ENCODE results near the gene APOL3.
A peak's percentile ranks its signal among the peaks of the same experiment; 100 is the strongest.
"Not testable (repeated sequence)": the region's sequence is repeated elsewhere in the genome, so short reads cannot be mapped to it uniquely, and the experiment has no call there.

The APOL3 gene

DNA sequence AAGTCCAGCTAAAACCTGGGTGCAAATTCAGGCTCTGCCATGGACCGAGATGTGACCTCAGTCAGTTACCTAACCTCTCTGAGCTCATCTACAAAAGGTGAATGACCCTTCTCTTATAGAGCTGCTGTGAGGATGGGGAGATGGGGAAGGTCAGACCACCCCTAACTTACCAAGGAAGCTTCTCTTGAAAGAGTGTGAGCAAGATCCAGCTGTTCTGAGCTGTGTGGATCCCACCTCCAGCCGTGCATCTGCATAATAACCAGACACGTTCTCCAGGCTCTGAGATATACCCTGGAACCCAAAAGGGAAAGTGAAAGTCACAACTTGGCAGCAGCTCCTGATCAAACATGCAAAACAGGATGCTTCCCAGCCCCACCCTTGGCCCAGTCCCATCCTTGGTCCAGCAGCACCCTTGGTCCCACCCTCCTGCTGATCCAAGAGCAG, at the start of gene APOL3:
Gene APOL3, minus strand, starts transcription at position 257 of the 444 bp plus-strand sequence. CDS start 11,700 bp downstream, outside the sequence.
- DNase-seq (ENCODE audit: low spot score): no peak

DNA sequence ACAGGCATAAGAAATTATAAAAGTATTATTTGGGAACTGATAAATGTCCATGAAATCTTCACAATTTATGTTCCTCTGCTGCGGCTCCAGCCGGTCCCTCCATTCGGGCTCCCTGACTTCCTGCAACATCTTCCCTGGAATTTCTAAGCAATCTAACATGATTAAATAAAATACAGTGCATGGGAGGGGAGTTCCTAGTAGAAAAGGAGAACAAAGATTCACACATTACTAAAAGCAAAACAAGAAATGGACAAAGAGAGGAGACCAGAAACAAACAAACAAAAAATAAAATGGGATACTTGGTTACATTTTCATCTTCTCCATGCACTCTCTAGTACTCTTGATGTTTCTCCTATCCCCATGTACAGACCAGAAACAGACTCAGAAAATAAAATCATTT, 49.7 kb upstream of the APOL3 start:
- no peak for DNase-seq (ENCODE audit: low spot score)

DNA sequence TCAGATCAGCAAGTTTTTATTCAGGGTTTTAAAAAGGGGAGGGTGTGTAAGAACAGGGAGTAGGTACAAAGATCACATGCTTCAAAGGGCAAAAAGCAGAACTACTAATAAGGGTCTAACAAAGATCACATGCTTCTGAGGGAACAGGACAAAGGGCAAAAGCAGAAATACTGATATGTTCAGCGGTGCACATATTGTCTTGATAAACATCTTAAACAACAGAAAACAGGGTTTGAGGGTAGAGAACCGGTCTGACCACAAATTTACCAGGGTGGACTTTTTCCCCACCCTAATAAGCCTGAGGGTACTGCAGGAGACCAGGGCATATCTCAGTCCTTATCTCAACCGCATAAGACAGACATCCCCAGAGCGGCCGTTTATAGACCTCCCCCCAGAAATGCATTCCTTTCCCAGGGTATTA, 48.9 kb upstream of the APOL3 start:
- DNase-seq (ENCODE audit: low spot score): not testable (repeated sequence)

DNA sequence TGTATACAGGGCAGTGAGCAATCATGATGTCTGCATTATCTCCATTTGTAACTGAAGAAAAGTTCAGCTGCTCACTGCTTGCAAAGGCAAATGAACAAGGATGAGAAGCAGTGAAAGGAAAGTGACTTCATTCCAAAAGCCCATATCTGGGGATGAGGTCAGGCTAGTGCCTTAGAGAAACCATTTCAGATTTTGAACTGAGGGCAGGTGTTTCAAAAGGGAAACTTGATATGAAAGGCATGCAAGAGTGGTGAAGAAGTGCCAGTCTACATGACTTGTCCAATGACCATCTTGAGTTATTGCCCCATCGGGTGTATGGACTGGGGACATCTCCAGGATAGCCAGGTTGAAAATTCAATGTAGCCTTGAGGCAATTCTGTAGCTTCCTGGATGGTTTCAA, 48.4 kb upstream of the APOL3 start:
- DNase-seq (ENCODE audit: low spot score): no peak

DNA sequence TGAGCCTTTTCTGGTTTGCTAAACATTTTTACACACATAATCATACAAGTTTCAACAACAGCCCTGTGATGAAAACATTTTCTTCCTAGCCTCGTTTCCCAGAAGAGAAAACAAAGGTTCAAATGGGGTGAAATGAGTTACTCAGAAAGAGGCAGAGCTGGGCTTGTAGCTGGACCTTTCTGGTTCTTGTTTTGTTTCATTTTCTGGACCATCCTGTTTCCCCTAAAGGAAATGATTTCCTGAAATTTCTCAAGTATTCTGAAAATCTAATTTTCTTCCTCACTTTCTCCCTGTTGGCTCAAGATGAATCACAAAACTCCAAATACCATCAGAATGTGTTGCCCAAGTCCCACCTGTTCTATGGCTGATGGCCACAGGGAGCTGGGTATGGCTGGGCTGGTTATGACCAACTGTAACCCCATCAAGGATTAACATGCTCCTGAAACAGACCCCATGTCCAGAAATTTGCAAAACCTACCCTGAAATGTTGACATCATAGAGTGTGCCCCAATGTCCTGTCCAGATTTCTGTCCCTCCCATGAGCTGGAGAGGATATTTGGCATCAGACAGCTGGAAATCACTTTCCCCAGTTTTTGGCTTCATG, 47.7 kb upstream of the APOL3 start:
- no peak for DNase-seq (ENCODE audit: low spot score)

DNA sequence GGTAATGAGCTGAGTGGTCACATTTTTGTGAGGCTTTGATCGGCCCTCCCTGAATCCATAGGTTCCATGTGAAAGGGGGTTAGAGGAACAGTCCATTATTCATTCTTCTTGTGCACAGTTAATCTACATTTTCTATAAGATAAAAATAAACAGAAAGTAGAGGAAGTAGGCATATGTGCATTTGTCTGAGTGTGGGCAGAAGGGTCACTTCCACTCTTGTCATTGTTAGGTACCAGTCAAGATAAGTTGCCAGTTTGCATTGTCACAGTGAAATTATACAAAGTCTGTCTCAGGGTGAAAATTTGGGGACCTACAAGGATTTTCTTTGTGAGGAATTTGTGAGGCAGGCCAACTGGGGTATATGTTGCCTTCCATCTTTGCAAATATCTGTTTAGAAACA, 45.7 kb upstream of the APOL3 start:
- DNase-seq (ENCODE audit: low spot score): no peak

- not testable (repeated sequence) for DNase-seq (ENCODE audit: low spot score)
Measured at GRCh38 chr22:36205573-36205972, 45.0 kb upstream of the APOL3 start.

DNA sequence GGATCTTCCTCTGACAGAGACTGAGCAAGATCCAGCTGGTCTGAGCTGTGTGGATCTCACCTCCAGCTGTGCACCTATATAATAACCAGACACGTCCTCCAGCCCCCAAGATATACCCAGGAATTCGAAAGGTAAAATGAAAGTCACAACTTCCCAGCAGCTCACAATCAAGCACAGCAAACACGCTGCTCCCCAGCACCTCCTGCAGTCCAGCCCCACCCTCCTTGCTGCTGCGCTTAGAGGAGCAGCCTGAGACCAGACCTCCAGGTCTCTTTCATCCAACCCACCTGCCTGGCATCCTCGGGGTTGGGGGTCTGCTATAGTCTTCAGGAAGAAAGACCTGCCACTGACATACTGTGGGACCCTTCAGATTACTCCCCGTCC, 44.1 kb upstream of the APOL3 start:
- no peak for DNase-seq (ENCODE audit: low spot score)

DNA sequence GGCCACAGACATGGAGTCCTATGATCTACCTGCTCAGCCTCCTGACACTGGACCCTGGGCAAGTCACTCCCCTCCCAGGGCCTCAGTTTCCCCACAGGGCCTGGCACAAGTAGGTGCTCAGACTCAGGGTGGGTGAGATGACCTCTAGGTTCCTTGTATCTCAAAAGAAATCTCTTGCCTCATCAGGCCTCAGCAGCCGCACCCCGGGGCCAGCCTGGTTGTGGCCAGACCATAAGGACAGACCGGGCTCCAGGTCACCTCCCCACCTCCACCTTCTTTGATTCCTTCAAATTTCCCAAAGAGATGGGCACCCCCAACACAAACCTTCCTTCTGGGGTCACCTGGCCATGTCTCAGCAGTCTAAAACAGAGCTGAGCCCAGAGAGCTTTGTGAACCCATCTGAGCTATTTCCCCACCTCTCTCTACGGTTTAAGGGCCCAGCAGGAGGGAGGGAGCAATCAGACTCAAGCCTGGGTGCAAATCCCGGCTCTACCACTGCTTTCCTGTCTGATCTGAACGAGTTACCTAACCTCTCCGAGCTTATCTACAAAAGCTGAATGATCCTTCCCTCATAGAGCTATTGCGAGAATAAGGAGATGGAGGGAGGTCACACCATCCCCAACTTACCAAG, 43.6 kb upstream of the APOL3 start:
- DNase-seq (ENCODE audit: low spot score): no peak

DNA sequence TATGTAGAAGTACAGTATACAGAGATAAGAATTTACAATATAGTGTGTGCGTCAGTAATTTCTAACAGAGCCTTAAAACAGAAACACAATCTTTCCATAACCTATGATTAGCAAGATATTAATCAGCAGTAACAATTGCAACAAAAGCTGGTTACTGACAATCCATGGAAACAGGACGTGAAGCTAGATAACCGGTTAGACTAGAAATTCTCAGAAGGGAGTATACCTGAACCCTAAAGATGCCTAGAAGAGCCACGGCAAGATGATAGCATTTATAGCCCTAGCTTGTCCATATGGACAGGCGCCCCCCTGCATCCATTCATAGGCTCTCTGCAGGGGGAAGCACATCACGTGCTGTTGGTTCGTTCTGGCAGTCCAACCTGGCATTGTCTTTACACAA, 42.9 kb upstream of the APOL3 start:
- not testable (repeated sequence) for DNase-seq (ENCODE audit: low spot score)

GRCh38 chr22:36202906-36203305, 42.4 kb upstream of the APOL3 start:
- DNase-seq (ENCODE audit: low spot score): not testable (repeated sequence)

- peak; percentile 50 for DNase-seq (ENCODE audit: low spot score)
Measured at GRCh38 chr22:36201630-36202319, 41.2 kb upstream of the APOL3 start, which contains the start of gene APOL4. Gene APOL4 (minus strand): TSS chr22:36201809. CDS start chr22:36201734, 75 bp downstream.

- DNase-seq (ENCODE audit: low spot score): not testable (repeated sequence)
Measured at GRCh38 chr22:36201025-36201424, 40.5 kb upstream of the APOL3 start.

GRCh38 chr22:36199001-36199551, 38.5 kb upstream of the APOL3 start:
- no peak for DNase-seq (ENCODE audit: low spot score)

DNA sequence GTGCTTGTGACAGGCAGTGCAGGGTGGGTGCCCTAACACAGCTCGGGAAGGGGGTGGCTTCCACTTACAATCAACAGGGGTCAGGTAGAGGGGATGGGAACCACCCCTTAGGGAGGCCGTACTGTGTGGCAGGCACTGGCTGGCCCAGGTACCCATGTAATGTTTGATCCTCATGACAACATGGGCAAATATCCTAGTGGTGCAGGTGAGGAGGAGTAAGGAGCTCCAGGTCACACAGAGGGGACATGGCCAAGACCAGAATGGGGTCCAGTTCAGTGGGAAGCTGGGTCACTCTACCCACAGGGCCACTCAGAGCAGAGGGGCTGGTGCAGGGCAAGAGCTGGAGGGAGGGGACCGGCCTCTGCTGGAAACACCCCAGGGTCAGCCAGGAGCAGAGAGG, 38.0 kb upstream of the APOL3 start:
- DNase-seq (ENCODE audit: low spot score): no peak

DNA sequence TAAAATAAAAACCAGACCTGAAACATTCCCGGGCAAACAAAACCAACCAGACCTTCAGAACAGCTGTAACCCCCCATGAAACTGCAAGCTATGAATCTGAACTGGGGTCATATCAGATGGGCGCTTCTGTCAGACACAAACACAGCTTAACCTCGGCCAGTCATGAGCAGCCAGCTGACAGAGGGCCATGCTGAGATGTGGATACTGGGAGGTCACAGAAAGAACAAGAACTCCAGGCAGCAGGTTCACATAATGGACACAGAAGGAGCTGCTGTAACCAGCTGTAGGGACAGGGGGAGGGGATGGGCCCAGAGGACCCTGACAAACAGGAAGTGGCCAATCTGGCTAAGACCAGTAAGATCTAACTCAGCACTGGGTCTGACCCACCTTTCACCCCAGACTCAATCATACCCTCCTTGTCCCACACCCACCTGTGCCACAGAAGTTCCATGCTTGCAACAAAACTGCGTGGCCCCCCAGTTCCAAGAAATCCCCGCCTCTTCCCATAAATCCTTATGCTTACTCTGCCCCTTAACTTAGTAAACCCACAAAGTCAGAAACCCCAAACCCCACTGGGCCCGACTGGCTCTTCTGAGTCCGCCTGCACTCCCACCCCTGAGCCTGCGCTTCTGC, 37.1 kb upstream of the APOL3 start:
- no peak for DNase-seq (ENCODE audit: low spot score)

DNA sequence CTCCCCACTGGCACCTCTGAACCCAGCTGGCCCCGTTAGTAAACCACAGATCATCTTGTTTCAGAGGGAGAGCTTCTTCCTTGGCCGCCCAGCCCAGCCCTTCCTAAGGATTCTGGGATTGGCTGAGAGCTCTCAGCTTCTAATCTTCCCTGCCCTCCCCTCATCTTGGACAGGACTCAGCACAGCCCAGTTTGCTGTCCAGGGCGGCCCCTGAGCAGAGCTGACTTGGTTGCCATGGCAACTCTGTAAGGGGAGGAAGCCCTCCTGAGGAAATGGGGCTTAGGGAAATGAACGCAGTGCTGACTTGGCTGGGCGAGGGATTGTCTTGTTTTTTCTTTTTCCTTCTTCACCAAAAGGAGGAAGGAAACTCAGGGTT, 36.5 kb upstream of the APOL3 start:
- peak; percentile 49 for DNase-seq (ENCODE audit: low spot score)

- DNase-seq (ENCODE audit: low spot score): no peak
Measured at GRCh38 chr22:36196254-36197064, 35.9 kb upstream of the APOL3 start.

GRCh38 chr22:36194971-36195370, 34.4 kb upstream of the APOL3 start:
- DNase-seq (ENCODE audit: low spot score): peak; percentile 77

GRCh38 chr22:36194385-36194784, 33.8 kb upstream of the APOL3 start:
- no peak for DNase-seq (ENCODE audit: low spot score)

DNA sequence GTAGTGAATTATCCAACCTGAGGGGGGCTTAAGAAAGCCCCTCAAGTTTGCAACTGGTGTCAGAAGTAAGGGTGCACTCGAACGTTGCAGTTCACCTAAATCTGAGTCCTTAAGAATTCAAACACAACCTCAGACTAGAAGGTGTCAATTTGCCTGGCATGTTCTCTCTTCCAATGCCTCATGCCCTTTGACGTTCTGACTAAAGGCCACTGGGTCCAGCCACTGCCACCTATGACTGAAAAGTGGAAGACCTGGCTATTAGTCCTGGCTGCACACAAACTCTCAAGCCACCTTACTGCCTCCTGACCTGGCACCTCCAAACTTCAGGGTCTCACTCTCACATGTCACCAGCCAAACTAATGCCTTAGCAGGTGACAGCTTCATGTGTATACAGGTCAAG, 33.0 kb upstream of the APOL3 start:
- no peak for DNase-seq (ENCODE audit: low spot score)

DNA sequence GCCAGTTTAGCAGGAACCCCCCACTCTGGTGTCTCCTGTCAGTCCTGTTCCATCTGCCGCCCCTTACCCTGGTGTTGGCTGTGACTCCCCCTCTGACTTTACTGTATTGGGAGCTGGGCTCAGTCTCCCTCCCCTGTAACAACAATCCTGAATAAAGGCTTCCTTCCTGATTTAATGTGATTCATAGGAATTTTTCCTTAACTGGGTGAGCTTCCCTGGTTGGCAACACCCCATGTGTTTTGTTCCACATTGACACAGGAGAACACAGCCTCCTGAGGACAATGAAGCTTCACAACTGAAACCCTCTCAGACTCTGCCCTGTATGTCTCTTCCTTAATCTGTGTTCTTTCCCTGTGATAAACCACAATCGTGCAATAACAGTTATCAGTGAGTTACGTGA, 32.6 kb upstream of the APOL3 start:
- no peak for DNase-seq (ENCODE audit: low spot score)
